GM18505 (cell line): ENCODE results near the gene ARHGAP19.

Experiments
- ATAC-seq: cut with Tn5 transposase; IDR thresholded peaks from one replicate; pipeline ENCODE4 v1.9.1; 2021; ENCODE audit not compliant: unreplicated experiment
- POLR2A ChIP-seq: IDR thresholded peaks from 4 replicates; pipeline ENCODE4 v1.6.1; 2011; ENCODE audit warnings: borderline replicate concordance; ENCODE audit not compliant: insufficient read depth, insufficient read length; ENCODE audit errors: extremely low read depth

ARHGAP19 gene

GRCh38 chr10:97176226-97176625 is 116.2 kb downstream of the ARHGAP19 start:
- no peak for ATAC-seq
- TF ChIP-seq POLR2A, result no peak

- ATAC-seq, result no peak
- TF ChIP-seq POLR2A, result no peak
Observed at GRCh38 chr10:97175586-97175985, 116.9 kb downstream of the ARHGAP19 start.

- TF ChIP-seq POLR2A, result no peak
- no peak for ATAC-seq
Observed at GRCh38 chr10:97174941-97175340, 117.5 kb downstream of the ARHGAP19 start.

GRCh38 chr10:97174276-97174775 is 118.1 kb downstream of the ARHGAP19 start:
- TF ChIP-seq POLR2A, result no peak
- ATAC-seq, result no peak

GRCh38 chr10:97173036-97173435 is 119.4 kb downstream of the ARHGAP19 start:
- TF ChIP-seq POLR2A, result no peak
- no peak for ATAC-seq
